GM19452 (cell line): Measurements from ENCODE around the gene FAM181B.
"Not testable (repeated sequence)": the region's sequence is repeated elsewhere in the genome, so short reads cannot be mapped to it uniquely, and the experiment has no call there.

Experiments
- ATAC-seq: cut with Tn5 transposase; IDR thresholded peaks from one replicate; pipeline ENCODE4 v1.9.1; 2021; ENCODE audit not compliant: unreplicated experiment

FAM181B gene

GRCh38 chr11:82732734-82733443 lies 775 bp downstream of the FAM181B start:
- ATAC-seq: no peak

GRCh38 chr11:82732348-82732733 lies 1.3 kb downstream of the FAM181B start:
- ATAC-seq: no peak

GRCh38 chr11:82731691-82732277 lies 1.9 kb downstream of the FAM181B start:
- no peak for ATAC-seq

GRCh38 chr11:82730754-82731153 lies 2.9 kb downstream of the FAM181B start:
- no peak for ATAC-seq

- ATAC-seq: no peak
Observed at GRCh38 chr11:82730286-82730685, 3.4 kb downstream of the FAM181B start.

- ATAC-seq: no peak
Observed at GRCh38 chr11:82724026-82724425, 9.6 kb downstream of the FAM181B start.

DNA sequence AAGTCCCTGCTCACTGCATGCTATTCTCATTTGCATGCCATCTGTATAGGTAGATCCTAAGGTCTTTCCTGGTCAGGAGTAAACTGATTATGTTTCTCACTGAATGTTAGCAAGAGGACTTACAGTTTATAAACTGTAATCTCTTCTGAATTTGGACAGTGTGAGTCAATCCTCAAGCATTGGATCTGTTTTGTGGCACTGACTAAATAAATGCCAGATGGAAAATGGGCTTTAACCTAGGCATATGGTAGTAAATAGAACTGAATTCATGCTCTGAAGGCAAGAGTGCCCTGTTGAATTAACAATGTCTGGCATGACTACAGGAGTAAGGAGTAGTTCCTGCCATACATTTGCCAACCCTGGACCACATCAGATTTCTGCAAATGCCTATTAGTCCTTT lies 11.4 kb downstream of the FAM181B start:
- no peak for ATAC-seq

DNA sequence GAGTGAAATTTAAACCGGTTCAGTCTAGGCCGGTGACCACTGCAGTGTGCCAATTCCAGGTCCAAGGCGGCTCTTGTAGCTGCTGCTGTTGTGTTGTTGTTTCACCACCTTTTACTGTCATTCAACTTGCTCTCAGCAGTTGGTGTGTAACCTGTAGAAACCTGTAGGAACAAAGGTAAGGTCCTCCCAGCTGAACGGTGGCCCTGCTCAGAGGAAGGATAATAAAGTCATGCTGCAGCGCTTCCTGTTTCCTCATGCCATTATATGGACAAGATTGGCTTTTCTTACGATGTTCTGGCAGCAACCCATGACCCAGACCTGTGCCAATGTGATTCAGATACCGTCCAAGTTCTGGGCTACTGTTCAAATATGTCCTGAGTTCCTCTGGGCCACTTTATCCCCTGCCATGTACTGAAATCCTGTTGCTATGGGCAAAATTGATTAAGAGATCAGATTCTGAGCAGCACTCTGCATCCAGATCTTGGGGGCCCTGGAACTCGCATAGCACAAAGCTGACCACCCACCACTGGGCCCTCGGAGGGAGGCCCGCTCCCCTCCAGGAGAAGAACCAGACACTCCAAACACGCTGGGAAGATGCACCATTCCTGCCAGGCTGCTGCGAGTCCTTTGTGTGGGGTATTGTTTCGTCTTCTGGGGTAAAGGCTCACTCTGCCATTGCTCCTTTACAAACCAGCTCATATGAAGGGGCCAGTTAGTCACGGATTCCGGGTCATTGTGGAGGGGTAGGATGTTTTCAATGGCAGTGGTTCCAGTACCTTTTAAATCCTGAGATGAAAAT lies 13.2 kb downstream of the FAM181B start:
- ATAC-seq: no peak

DNA sequence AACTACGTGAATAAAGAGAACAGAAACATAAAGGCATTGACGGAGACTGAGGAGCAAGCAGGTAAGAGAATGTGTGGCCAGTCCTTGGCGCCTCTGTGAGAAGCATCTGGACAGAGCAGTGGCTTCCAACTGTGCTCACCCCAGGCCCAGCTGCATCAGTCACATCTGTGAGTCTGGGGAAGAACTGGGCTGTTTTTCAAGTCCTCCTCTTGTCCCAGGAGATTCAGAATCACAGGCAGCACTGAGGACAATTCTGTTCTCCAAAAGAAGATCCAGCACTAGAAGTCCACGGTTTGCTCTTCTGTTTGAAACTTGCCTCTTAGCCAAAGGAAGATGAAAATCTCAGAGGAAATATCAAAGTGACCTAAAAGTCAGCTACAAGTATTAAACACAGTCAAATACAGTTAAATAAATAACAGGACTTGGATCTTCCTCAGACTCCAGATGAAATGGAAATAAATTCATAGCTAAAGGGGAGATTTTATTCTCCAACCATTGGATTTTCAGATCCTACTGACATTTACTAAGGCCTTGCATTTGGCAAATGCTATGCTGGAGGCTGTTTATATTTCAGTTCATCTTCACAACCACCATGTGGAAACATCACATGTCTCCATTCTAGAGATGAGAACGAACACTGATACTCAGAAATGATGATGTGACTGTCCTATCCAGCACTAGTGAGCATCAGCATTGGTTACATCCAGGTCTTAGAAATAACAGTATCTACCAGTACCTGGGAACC lies 14.1 kb downstream of the FAM181B start:
- ATAC-seq: no peak

GRCh38 chr11:82718821-82719220 lies 14.8 kb downstream of the FAM181B start:
- no peak for ATAC-seq

- no peak for ATAC-seq
Observed at GRCh38 chr11:82718307-82718706, 15.4 kb downstream of the FAM181B start.

- ATAC-seq: no peak
Observed at GRCh38 chr11:82714346-82715174, 19.1 kb downstream of the FAM181B start.

DNA sequence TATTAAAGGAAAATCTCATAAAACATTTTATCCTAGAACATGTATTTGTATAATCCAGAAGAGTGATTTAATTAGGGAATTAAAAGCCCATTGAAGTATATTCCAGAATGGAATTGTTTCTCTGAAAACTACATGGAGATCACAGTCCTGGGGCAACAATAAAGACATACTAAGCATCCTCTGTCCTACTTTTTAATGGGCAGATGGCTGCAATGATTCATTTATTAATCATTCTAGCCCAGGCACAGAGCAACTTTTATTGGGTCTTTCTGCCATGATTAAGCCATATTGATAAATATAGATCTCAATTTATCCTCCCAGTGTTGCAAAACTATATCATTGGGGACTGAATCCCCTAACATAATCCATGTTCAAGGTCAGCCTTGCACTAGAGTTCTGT lies 22.0 kb downstream of the FAM181B start:
- ATAC-seq: no peak

DNA sequence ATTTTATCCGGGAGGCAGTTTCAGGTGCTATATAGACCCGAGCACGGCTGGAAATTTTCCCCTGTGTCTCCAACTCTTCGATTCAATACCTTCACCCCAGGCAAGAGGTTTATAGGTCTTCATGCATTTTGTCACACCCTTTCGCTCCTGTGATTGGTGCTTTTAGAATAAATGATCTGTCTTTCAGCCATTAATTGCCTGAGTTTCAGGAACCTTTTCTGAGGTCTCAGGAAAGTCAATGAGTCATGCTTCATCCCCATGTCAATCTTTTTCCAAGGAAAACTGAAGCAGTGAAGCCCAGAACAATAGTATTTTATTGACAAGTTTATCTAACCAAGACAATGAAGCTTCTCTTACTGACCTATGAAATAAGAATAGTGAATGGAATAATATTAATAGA lies 29.9 kb downstream of the FAM181B start:
- no peak for ATAC-seq

DNA sequence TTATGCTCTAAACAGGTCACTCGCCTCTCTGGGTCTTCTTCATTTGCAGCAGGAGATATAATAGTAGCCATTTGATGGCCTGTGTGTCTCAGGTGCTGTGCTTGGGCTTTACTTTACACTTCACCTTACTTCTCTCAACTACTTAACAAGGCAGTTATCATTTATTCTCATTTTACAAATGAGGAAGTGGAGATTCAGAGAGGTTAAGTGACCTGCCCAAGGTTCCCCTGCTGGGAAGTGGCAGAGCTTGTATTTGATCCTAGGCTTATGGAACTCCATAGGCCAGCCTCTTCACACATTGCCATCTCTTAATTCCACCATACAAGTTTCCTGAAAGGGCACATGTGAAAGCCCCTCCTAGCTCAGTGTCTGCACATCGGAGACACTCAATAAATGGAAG lies 30.4 kb downstream of the FAM181B start:
- ATAC-seq: no peak

- ATAC-seq: no peak
Observed at GRCh38 chr11:82701847-82702520, 31.7 kb downstream of the FAM181B start.

- no peak for ATAC-seq
Observed at GRCh38 chr11:82698576-82699352, 34.9 kb downstream of the FAM181B start.

DNA sequence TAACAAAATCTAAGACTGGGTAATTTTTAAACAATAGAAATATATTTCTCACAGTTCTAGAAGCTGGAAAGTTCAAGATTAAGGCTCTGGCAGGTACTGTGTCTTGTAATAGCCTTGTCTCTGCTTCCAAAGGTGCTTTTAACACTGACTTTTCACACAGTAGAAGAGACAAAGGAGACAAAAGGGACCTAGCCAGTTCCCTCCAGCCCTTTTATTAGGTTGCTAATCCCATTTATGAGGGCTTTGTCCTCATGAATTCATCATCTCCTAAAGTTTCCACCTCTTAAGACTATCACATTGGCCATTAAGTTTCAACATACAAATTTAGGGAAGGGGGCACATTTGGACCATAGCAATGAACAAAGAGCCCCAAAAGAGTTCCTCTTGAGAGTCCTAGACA lies 40.7 kb downstream of the FAM181B start:
- no peak for ATAC-seq

DNA sequence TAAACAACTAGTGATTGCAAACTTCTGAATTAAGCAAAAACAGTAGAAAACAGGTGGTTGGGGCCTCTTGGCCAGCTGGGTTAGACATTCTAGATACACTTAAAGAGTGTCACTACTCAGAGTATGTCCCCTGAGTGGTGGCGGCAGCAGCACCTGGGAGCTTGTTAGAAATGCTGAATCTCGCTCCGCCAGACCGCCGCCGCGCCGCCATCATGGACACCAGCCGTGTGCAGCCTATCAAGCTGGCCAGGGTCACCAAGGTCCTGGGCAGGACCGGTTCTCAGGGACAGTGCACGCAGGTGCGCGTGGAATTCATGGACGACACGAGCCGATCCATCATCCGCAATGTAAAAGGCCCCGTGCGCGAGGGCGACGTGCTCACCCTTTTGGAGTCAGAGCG lies 44.3 kb downstream of the FAM181B start:
- not testable (repeated sequence) for ATAC-seq
